ENCODE measurements around the gene TMEM108. TPM values are rescaled to one million over a fixed set of nuclear protein-coding genes. Genes with fewer than 3 reads are reported as not detected.

TMEM108 gene
- total RNA-seq, 1 donor from 2014 or later, result 1.5 TPM

DNA sequence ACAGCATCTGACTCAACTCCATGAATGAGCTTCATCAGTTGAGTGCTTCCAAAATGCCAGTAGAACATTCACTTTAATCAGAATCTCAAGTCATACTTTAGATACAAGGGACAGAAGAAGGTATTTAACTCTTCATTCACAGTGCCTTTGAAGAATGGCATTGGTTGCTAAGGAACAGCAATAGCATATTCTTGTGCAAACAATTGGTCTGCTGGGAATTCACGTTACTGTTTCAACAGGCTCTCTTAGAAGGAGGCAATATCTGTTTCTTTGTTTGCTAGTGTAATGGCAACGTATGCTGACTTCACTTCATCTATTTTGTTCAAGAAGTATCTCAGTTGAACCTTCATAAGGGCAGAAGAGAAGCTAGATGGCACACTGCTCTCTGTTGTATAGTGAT, 113.9 kb downstream of the TMEM108 start:
- no peak for ATAC-seq (ENCODE audit: poor library complexity)
- DNase-seq, result no peak
- intact Hi-C loops (cut with DNase I), result no loop called here

DNA sequence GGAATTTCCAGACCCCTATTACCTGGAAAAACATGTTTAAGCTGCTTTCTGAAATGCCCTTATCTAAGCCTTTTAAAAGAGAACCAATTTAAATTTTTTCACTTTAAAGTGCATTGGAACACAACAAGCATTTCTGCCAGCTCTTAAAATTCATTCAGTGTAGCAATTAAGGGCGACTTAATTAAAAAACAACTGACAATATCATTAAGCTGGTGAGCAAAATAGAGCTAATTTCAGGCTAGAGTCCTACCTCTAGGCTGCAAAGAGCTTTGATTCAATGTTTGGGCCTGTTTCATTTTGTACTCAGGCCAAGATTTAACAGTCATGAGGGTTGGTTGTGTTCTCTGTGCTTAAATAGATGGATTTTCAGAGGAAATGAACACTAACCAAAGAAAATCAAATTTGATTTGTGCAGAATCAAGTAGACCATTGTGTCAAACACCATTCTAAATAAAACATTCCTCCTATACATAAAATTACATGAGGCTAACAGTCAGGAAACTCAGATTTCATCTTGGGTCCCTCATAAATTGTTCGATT, 114.6 kb downstream of the TMEM108 start:
- no peak for DNase-seq
- intact Hi-C loops (cut with DNase I), result no loop called here
- no peak for ATAC-seq (ENCODE audit: poor library complexity)

DNA sequence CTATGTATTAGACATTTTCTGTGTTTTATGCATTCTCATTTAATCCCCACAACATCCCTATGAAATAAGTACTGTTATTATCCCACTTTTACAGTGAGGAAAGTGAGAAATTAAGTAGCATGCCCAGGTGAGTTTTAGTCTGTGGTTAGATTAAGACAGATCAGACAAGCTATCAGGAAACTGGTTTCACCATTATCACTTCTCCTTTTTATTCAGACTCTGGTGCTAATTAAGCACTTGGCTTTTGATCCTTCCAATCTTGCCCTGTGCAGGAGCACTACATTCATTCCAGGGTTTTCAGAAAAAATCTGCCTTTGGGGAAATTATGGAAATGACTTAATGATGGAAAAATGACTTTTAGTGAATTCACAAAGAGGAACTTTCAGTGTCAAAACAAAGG, 115.2 kb downstream of the TMEM108 start:
- no peak for DNase-seq
- no peak for ATAC-seq (ENCODE audit: poor library complexity)
- intact Hi-C loops (cut with DNase I), result no loop called here

DNA sequence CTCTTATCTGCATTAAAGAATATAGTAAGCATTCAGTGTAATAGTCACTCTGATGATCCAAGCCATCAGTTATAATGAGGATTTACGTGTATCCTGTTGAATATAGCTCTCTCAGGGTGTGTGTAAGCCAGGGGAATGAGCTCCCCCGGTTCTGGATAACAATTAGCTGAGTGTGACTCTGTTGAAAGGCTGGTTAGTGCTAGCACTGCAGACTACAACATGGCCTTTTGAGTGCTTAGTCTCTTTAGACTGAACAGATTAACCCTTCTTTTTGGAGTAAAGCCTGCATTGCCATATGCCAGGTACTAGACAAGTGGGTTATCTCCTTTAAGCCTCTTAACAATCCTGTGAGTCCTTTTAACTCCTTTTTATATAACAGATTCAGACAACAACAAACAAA, 119.5 kb downstream of the TMEM108 start:
- ATAC-seq (ENCODE audit: poor library complexity) (no peak), DNase-seq (no peak)

DNA sequence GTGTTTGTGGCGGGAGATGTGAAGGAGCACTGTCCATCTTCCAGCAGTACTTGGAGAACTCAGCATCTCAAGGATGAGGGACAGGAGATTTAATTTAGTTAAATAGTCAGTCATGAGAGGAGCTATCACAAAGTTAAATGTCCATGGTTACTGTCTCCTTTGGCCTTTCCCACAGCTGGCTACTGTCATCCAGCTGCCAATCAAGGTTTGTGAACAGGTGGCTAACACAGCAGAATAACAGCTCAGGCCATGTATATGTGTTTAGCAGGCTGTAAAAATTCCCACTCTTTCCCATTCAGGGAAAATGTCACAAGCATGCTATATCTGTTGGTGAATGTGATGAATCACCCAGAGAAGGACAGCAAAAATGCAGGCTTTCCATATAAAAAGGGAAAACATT, 120.5 kb downstream of the TMEM108 start:
- intact Hi-C loops (cut with DNase I), result no loop called here
- ATAC-seq (ENCODE audit: poor library complexity) (no peak), DNase-seq (no peak)

More for the DNA sequence above, 119.5 kb downstream of the TMEM108 start:
- intact Hi-C loops (cut with DNase I), result no loop called here

DNA sequence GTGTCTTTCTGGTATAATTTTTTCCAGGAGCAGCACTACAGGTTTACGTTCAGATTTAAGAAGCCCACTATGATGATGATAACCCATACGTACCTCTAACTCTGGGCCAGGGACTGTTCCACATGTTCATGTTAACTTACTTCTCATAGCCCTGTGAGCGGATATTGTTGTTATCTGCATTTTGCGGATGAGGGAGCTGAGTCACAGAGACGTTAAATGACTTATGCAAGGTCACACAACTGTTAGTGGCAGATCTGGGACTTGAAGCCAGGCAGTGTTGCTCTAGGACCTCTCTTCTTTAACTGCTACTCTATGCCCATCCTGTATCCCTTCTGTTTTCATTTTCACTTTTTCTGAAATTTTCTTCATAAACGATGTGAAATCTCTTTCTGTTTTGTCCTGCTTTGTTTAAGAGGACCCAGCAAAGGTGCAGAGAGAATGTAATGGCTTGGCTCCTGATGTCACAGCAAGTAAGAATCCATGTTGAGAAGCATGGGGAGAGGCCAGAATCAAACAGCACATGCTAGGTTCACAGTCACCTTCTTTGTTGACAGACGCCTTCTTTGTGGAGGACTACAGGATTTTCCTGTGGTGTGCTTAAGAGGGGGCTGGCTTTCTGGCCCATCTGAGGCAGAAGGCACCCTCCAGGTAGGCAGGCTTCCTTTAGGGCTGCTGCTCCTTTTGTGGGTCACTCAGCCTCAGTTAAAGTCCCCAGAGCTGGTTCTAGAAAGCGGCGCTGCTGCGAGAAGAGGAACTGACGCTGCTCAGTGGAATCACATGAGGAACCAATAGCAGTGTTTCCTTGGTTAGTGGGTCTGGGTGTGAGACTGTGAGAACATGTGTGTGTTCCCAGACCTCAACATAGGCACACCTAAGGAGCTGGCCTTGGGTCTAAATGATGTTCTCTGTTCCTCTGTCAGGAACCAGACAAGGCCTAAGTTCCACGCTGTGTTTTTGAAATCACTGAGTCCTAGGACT, 121.6 kb downstream of the TMEM108 start:
- intact Hi-C loops (cut with DNase I), result no loop called here
- DNase-seq (no peak), ATAC-seq (ENCODE audit: poor library complexity) (no peak)

DNA sequence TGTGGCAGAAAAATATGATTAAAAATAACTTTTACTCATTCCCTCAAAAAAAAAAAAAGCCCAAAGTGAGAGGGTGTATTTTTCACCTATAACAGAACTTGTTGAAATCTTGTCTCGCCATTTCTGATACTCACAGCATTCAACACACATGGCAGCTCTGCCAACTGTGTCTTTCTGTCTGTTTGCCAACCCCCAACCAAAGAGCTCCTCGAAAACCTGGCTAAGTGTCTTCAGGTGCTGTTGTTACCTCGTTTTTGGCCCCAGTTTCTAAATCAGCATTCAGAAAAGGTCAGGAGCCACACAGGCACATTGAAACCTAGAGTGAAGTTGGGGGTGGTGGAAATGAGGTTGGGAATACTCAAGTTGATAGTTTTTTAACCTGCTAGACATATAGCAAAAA, 123.5 kb downstream of the TMEM108 start:
- ATAC-seq (ENCODE audit: poor library complexity) (no peak), DNase-seq (no peak)
- intact Hi-C loops (cut with DNase I), result no loop called here

DNA sequence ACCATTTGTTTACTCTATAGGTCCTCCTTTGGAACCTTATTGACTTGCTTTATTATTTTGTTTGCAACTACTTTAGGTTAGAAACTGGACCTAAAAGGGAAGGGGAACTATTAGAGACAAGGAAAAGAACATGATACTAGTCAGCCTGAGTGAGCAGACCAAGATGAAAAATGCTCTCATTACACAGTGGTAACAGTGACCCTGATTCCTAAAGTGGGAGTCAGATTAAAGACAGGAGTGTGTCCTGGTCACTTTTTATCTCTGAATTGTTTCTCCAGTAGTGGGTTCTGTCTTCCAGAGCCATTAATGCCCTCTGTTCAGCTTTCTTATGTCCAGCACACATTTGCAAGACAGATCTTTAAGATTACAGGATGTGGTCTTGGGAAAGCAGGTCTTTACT, 124.1 kb downstream of the TMEM108 start:
- intact Hi-C loops (cut with DNase I), result no loop called here
- DNase-seq (no peak), ATAC-seq (ENCODE audit: poor library complexity) (no peak)

DNA sequence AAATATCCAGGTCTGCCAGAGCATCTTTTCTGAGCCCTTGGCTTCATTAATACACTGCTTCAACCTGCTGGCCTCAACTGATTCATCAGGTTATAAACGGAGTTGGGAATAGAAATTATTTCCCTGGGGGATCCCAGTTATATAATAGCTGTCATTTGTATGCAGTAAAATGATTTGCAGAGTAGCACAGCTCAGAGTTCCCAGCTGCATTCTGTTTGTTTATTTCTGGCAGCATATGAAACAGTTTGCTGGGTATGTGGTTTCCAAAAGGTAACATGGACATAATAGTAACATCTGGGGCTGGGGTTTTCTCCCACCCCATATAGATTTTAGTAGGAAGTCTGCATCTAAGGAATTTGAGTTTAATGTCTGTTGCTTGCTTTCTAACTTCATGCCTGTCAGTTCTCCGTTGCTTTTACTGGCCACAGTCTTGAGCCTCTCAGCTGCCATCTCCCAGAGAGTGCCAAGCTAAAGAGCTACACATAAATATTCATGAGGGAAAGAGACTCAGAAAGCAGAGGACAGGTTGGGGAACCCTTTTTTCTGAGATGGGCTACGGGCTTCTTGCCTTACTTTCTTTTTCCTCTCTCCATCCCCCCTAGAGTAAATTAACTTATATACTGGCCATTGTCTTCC, 124.6 kb downstream of the TMEM108 start:
- intact Hi-C loops (cut with DNase I), result no loop called here
- DNase-seq (no peak), ATAC-seq (ENCODE audit: poor library complexity) (no peak)

DNA sequence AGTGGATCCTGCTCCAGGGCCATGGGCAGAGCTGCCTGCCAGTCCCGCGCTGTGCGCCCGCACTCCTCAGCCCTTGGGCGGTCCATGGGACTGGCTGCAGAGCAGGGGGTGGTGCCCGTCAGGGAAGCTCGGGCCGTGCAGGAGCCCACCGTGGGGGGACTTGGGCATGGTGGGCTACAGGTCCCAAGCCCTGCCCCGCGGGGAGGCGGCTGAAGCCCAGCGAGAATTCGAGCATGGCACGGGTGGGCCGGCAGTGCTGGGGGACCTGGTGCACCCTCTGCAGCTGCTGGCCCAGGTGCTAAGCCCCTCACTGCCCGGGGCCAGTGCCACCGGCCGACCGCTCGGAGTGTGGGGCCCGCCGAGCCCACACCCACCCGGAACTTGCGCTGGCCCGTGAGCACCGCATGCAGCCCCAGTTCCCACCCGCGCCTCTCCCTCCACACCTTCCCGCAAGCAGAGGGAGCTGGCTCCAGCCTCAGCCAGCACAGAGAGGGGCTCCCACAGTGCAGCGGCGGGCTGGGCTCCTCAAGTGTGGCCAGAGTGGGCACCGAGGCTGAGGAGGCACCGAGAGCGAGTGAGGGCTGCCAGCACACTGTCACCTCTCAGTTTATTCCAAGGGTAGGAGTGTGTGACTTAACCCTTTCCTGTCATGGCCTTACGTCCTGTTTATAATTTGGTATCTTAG, 129.3 kb downstream of the TMEM108 start:
- DNase-seq (no peak), ATAC-seq (ENCODE audit: poor library complexity) (no peak)
- intact Hi-C loops (cut with DNase I), result no loop called here

DNA sequence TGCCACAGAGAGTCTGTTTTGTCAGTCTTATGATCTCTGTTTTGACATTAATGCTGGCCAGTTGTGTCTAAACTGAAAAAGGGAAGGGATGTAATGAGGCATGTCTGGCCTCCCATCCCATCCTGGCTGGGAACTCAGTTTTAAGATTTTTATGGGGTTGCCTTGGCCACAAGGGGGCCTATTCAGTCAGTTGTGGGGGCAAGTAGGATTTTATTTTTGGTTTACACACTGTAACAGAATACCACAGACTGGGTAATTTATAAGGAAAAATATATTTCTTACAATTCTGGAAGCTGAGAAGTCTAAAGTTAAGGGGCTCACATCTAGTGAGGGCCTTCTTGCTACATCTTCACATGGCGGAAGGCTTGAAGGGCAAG, 129.8 kb downstream of the TMEM108 start:
- ATAC-seq (ENCODE audit: poor library complexity) (no peak), DNase-seq (no peak)
- intact Hi-C loops (cut with DNase I), result no loop called here

DNA sequence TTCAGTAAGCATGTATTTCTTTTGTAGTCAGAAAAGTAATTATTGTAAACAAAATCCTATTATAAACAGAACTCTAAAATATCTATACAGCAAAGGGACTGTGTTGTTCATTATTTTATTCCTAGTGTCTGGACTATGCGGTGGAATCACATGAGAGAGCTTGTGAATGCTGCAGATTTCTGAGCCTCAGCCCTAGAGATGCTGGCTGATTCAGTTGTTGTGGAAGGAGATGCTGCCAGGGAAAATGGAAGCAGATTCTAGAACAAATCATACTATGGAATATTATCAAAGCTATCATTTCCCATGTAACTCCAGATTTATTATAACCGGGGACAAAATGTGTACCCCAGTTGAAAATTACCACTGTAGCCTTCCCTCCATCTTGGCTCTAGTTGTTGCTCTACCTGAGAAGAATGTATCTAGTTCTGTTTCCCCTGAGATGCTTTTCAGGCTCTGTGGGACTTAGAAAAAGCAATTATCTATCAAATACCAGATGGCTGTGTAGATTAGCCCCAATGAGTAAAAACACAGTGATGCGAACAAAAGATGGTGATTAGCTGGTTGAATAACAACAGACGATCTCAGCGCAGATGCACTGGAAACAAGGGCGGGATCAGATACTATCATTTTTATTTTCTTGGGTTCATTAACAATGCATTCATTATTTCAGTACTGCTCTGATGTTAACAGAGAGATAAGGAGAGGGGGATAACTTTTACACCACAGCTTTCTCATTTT, 131.3 kb downstream of the TMEM108 start:
- intact Hi-C loops (cut with DNase I), result no loop called here

DNA sequence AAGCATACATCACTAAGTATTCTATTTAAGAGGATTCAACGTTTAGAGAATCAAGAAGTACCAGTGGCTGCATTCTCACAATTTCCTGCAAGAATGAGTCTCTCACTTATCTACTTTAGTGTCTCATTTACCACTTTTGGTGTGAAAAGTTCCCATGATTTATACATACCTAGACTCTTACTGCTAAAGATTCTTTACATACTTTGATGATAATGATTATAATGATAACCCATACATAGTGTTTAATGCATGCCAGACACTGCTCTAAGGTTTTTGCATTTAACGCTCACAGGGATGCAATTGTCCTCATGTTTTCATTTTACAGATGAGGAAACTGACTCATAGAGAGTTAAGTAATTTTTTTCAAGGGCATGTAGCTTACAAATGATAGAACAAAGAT, 133.6 kb downstream of the TMEM108 start:
- ATAC-seq (ENCODE audit: poor library complexity) (no peak), DNase-seq (no peak)
- intact Hi-C loops (cut with DNase I), result no loop called here

More for the DNA sequence above, 131.3 kb downstream of the TMEM108 start:
- ATAC-seq (ENCODE audit: poor library complexity) (no peak), DNase-seq (no peak)

DNA sequence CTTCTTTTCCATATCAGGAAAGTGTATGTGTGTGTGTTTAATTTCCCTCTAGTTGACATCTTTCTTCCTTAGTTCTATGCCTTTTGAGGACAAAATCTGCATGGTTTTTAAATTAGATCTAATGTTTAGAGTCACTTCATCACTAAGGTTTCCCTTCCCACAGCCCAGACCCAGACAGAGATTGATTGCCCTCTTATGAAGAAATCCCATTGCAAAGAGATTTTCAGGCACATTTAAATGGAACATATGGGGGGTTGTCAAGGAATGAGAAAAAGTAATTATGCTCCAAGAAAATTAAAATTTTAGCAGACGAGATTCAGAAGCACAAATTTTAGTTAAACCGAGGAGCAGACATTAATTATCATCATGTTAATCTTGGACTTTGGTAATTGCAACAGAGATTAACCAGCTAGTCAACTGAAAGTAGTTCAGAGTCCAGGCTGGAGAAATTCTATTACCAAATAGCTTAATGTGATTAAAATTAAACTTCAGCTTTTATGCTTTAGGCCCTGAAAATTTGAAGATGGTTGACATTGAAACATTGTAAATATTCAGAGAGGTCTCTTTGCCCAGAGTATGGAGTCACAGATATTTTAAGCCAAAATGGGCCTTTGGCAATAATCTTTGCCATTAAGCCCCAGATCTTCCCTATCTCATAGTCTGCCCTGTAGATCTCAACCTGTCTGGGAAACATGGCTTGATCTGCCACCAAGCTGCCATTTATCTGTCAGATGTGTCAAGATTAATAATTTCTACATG, 143.4 kb downstream of the TMEM108 start:
- no peak for ATAC-seq (ENCODE audit: poor library complexity)
- intact Hi-C loops (cut with DNase I), result no loop called here
- no peak for DNase-seq

DNA sequence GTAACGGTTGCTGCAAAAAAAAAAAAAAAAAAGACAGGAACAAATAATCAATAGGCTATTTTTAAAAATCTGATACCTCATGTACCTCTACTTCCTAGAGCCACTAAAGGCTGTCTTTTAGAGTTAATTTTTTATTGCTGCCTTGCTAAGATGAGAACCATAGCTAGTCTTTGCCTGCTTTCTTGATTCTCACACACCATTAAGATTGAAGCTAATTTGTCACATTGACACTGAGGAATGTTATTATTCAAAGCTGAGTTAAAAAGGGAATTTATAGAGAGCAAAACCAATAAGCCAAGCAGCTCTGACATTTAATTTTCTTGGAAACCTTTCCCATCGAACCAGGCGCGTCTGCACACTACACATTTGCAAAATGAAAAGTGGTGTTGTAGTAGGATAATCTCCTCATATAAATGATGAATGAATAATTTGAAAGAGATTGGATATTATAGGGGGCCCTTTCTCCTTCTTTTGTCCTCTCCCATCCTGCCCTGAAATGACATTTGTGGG, 149.7 kb downstream of the TMEM108 start:
- intact Hi-C loops (cut with DNase I), result no loop called here
- DNase-seq (no peak), ATAC-seq (ENCODE audit: poor library complexity) (no peak)

DNA sequence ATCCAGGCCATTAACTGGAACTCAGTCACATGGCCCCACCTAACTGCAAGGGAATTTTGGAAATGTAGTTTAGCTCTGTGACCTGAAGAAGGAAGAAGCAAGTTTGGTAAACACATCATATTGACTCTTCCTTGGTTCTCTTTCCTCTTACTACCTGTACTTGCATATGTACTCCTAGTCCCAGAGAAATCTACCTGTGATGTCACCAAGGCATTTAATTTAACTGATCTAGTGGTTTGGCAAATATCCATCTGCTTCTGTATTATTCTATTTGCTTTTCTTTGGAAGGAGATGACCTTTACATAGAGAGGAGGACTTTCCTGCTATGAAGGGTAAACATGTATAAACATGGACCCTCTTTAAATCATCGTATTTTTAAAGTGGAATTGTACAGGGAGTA, 150.8 kb downstream of the TMEM108 start:
- intact Hi-C loops (cut with DNase I), result no loop called here
- DNase-seq, result no peak
- ATAC-seq (ENCODE audit: poor library complexity), result no peak

DNA sequence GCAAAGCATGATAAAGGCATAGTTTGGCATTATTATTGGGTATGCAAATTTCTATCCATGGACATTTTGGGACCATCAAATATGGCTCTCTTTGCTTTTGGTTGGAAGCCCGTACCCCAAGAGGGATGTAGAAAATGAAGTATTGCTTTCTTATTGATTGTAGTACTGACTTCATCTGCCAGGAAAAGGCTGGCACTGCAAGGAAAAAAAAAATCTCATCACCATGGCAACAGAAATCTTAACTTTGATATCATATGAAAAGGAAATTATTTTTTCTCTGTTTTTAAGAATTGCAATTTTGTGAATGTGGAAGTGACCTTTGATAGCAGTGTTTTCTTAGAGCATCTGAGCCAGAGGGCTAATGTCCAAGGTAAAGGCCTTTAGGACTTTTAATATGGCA, 151.7 kb downstream of the TMEM108 start:
- ATAC-seq (ENCODE audit: poor library complexity) (no peak), DNase-seq (no peak)
- intact Hi-C loops (cut with DNase I), result no loop called here

DNA sequence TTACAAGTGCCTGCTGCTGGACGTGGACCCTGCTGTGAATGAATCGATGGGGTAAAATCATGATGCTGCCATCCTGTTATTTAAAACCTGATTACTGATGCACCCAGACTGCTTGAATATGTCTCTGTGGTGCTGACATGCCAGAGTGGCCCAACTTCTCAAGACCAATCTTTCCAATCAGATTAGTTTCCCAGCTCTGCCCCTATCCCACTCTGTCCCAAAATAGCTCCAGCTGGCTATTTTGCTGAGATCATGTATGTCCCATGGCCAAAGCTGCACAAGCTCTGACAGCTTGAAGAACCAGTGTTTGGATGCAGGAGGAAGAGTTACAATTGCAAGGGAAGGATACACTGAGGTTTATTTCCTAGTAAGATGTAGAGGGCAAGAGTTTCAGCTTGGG, 153.6 kb downstream of the TMEM108 start:
- no peak for DNase-seq
- intact Hi-C loops (cut with DNase I), result no loop called here
- ATAC-seq (ENCODE audit: poor library complexity), result peak; percentile 41
